HCT116 (cell line): ENCODE results near the gene COL19A1.

Experiments used
- CTCF ChIP-seq, 3 experiments: fragments of 200-600 bp in 1 of 3; sonication (generic) in 1 of 3; IDR thresholded peaks in 2 of 3; conservative IDR thresholded peaks in 1 of 3; 2 replicates each; pipeline ENCODE4 v1.5.1; 2012 to 2017; ENCODE audit warnings: low read depth in 2 of 3, low read length in 2 of 3, antibody characterized with exemption in 1 of 3, borderline replicate concordance in 1 of 3, control low read depth in 1 of 3, mild to moderate bottlenecking in 1 of 3, mixed read lengths in 1 of 3, mixed run types in 1 of 3, moderate library complexity in 1 of 3; ENCODE audit not compliant: insufficient read depth in 1 of 3
- EGR1 ChIP-seq: IDR thresholded peaks from 2 replicates; pipeline ENCODE4 v1.6.1; 2012; ENCODE audit warnings: low read depth
- EZH2 ChIP-seq: fragments of 200-600 bp; sonication (generic); IDR thresholded peaks from 2 replicates; pipeline ENCODE4 v1.6.1; 2017; ENCODE audit warnings: antibody characterized with exemption, mixed run types
- MAX ChIP-seq: IDR thresholded peaks from 2 replicates; pipeline ENCODE4 v1.6.1; 2012
- SP1 ChIP-seq: IDR thresholded peaks from 2 replicates; pipeline ENCODE4 v1.6.1; 2012; ENCODE audit warnings: low read depth
- ZBTB33 ChIP-seq: IDR thresholded peaks from 2 replicates; pipeline ENCODE4 v1.6.1; 2011; ENCODE audit warnings: mild to moderate bottlenecking, low read length, moderate library complexity; ENCODE audit not compliant: insufficient replicate concordance; ENCODE audit errors: extremely low read depth

- TF ChIP-seq EGR1 (no peak), CTCF (IDR thresholded peaks at IDR 0.05 in 2 of 3, conservative IDR thresholded peaks at IDR 0.05 in 1 of 3; ENCODE audit: borderline replicate concordance in 1 of 3, insufficient read depth in 1 of 3, low read depth in 2 of 3, low read length in 2 of 3) (no peak), SP1 (no peak), EZH2 (no peak), MAX (no peak), ZBTB33 (no peak)
Measured at GRCh38 chr6:70125602-70126001, 259.2 kb downstream of the COL19A1 start.
